CD4-positive, alpha-beta T cell treated with Interleukin-17A for 4 hours (primary cell): ENCODE data around the gene SOX6.
"Not testable (repeated sequence)": the region's sequence is repeated elsewhere in the genome, so short reads cannot be mapped to it uniquely, and the experiment has no call there.

Experiments used
- DNase-seq: peaks from one replicate; pipeline ENCODE4 v3.0.0-alpha.2; 2020; ENCODE audit warnings: mixed read lengths

SOX6 gene

GRCh38 chr11:16356057-16356760, at the start of gene SOX6:
TSS of gene SOX6 (minus strand) at chr11:16356546. CDS start at chr11:16341248, 15,298 bp downstream.
- no peak for DNase-seq

DNA sequence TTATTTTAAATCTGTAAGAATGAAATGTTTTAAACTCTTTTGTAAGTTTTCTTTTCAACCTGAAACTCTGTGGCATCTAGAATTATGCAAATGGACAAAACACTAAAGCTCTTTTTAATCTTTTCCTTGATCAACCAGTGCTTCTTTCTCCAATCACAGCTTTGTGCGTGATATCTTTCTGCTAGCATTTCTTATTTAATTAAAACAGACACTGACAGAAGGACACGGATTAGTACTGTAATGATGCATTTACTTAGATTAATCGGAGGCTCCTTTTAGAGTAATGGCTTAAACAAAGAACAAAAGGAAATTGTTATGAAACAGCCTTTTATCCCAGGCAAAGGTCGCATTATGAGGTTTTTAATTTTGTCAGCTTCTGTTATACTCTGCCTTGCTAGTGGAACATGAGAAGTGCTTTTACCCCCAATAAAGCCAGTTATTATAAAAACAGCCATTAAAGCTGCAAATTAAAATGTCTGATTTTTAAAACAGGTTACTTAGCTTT, 48.5 kb upstream of the SOX6 start:
- no peak for DNase-seq

- DNase-seq = no peak
These were observed 47.5 kb upstream of the SOX6 start for GRCh38 chr11:16403851-16404250.

- DNase-seq = no peak
These were observed 47.1 kb upstream of the SOX6 start for GRCh38 chr11:16403448-16403803.

DNA sequence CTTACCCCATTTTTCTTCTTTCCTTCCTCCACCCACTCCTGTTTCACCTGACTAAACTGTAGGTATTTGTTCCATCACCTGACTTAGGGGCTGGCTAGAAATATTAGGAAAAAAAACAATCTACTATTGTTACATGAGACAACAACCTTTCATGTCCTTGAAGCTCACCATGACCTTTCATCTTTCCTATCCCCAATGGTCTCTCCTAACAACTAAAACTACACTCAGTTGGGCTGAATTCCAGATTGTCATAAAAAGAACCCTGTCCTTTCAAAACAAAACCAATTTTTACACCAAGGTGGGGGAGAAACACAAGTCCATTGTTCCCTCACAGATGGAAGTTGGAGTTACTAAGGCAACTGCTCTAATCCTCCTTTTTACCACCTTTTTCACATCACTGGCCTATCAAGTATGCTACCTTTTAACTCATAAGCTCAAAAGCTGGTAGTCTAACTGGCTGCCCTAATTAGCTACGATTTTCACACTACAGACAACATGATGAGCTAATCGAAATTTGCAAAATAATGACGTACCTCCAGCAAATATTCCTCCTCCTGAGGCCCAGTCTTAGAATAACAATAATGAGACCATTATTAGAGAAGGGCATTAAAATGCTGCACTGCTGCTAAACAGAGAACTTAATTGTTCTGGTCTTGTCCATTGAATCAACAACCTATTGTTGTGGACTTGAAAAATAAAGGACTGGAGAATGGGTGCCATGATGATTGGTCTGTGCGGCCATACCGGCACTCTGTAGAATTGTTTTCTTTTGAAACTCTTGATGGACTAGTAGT, 46.5 kb upstream of the SOX6 start:
- DNase-seq = no peak

- DNase-seq = no peak
These were observed 41.0 kb upstream of the SOX6 start for GRCh38 chr11:16397390-16397789.

DNA sequence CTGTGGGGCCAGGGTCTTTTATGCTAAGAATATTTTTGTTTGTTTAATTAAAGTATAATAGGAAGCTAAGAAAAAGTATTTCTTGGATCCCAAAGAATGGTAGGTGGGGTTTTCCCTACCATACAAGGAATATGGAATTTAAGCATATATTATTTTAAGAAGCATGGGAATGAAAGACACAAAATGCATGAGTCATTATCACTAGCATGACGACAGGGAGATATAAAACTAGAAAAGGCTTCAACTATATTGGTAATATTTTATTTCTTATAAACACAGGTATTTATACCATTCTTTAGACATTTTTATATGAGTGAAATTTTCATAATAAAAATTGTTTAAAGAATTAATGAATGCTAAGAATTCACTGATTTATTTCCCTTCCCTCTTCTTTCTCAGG, 39.3 kb upstream of the SOX6 start:
- DNase-seq = no peak

DNA sequence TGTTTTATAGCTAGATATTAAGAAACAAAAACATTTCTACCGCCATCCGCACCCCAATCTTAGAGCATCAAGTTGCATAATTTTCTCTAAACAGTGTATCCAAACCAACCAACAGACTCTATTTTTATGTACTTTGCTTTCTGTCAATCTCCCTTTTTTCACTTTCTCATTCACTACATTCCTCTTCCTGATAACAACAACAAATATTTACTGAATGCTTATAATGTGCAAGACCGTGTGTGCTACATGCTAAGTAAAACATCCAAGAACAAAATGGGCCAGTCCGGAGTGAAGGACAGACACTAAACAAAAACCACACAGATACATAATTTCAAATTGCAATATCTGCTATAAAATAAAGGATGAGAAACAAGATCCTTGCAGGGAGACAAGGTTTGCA, 38.6 kb upstream of the SOX6 start:
- DNase-seq = no peak

- no peak for DNase-seq
These were observed 37.0 kb upstream of the SOX6 start for GRCh38 chr11:16393340-16393739.

DNA sequence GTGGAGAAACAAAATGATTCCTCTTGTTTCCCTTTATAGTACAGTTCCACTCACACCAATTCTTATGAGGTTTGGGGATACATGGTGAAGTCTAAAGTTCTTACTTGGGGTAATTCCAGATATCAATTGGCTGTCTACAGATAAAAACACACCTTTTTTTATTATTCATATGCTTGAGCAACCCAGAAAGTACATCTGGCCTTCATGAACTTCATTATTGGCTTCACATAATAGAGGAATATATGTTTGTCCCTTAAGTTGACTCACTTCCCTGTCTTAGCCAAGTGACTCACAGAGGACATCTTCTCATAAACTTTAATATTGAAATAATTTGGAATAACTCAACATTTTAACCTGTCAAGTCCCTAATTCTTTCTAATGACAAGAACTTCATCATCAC, 36.3 kb upstream of the SOX6 start:
- no peak for DNase-seq

DNA sequence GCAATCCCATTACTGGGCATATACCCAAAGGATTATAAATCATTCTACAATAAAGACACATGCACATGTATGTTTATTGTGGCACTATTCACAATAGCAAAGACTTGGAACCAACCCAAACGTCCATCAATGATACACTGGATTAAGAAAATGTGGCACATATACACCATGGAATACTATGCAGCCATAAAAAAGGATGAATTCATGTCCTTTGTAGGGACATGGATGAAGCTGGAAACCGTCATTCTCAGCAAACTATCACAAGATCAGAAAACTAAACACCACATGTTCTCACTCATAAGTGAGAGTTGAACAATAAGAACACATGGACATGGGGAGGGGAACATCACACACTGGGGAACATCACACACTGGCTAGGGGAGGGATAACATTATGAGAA, 34.5 kb upstream of the SOX6 start:
- not testable (repeated sequence) for DNase-seq

DNA sequence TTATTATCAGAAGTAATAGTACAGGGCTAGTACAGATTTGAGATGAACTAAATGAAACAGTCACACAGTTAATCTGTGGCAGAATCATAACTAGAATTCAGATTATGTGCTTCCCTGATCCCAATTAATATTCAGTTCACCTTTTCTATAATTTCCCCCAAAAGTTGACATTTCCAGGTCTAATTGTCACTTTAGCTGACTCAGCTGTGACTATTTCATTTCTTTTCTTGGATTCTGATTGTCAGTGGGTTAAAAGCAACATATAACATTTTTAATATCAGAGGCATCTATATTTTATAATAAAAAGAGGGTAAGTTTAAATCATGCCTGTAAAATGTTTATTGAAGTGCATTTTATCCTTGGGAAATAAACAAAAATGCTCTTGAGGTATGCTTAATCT, 28.8 kb upstream of the SOX6 start:
- no peak for DNase-seq

DNA sequence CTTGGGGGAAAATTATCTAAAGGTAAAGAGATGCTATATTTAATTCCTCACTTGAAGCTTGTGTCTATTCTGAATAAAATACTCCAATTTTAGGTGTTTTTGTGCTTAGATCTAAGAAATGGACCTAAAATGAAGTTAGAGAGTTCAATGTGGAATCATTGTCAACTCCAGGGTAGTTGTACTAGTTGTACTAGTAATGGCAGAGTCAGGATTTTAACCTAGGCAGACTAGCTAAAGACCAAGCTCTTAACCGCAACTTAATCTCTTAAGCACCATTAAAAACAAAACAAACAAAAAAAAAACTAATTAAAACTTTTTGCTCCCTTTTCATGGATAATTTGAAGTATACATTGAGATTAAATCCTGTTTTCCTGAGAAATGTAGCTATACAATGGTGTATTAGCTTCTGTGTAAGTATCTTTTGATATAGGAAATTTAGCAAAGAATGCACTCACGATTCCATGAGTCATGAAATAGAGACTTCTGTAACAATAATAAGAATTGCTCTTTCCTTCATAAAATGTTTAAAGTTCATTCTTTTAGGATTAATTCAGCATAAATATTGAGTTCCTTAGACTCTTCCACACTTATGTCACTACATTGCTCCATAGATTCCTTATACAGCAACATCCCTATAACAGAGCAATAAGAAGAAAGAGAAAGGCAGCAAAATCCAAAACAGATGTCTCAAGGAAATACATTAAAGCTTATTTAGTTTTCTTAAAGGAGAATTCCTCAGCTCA, 26.5 kb upstream of the SOX6 start:
- no peak for DNase-seq

DNA sequence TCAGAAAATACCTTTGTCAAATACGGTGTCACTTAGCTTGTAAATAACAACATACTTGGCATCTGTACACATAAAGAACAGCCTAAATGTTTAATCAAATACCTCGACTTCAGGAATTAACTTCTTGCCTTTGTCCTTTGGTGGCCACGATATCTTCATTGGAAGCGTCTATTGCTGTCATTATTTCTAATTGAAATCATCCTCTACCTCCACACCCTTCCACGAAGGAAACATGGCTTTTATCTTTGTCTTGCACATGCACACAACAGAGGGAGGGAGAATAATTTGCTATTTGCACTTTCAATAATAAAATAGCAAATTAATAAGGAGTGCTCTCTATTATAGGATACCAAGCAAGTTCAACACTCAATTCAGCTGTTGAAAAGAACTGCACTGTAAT, 25.8 kb upstream of the SOX6 start:
- no peak for DNase-seq

GRCh38 chr11:16380941-16381568, 24.7 kb upstream of the SOX6 start:
- DNase-seq = no peak

DNA sequence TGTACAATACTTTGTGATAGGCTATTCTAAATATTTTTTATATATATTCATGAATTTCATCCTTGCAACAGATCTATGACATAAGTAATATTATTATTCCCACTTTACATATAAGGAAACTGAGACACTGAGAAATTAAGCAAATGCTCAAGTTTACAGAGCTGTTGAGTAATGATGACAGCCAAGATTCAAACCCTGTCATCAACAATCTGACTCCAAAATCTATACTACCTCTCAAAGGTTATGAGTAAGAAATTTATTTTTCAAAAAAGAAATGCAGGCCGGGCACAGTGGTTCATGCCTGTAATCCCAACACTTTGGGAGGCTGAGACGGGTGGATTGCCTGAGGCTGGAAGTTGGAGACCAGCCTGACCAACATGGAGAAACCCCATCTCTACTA, 22.6 kb upstream of the SOX6 start:
- DNase-seq = no peak

DNA sequence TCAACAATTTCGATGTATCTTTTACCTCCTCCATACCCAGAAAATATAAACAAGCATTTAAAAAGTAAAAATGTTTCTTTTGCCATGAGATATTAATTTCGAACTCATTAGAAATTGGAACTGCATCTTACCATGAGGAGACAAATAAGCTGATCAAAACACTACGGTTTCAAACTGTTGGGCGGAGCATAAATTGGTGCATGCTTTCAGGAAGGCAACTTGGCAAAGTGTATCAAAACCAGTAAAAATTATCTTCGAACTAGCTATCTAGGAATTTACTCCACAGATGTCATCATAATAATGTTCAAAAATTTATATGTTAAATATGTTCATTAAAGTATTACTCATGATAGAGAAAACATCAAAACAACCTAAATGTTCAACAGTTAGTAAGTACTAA, 21.4 kb upstream of the SOX6 start:
- DNase-seq = no peak

GRCh38 chr11:16375664-16376063, 19.3 kb upstream of the SOX6 start:
- DNase-seq = not testable (repeated sequence)

DNA sequence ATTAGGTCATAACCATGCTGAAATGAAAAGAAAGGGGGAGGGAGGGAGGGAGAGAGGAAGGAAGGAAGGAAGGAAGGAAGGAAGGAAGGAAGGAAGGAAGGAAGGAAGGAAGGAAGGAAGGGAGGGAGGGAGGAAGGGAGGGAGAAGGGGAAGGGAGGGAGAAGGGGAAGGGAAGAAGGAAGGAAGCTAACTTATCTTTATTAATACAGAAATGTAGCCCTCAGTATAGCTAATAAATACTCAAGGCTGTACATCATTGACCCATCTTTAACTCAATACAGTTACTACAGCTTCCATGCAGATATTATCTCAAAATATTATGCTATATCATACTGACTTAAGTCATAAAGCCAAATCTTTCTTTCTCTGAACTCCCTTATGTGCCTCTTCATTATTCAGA, 17.4 kb upstream of the SOX6 start:
- DNase-seq = no peak

DNA sequence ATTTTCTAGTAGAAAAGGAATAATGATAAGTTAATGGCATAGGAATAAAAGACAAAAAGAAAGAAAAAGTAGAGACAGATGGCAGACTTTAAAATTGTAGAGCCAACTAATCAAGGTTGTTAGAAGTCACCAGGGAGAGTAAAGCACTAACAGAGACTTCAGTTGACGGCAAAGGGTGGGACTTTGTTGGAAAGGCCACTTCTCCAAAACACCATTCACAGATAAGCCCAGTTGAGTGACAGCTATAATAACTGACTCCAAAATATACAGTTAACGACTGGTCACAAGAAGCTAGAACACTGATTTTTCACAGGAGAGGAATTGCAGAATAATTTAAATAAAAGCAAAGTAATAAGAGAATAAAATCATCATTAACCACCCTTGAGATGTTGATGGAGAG, 16.0 kb upstream of the SOX6 start:
- DNase-seq = no peak

DNA sequence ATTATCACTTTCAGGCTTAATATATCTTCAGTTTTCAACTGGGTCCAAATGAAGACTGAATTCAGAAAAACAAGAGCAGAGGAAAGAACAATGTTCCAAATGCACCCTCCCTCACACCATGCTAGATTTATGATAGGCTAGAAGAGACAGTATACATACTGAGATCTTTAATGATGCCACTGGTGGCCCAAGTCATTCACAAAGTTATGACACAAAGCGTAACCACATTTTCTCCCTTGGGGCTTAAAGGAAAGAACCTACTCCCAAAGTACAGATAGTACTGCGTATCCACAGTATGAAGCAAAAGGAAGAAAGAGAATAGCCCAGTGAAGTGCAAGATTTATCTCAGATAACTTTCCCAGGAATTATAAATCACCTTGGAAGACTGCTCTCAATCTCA, 10.9 kb upstream of the SOX6 start:
- DNase-seq = no peak

DNA sequence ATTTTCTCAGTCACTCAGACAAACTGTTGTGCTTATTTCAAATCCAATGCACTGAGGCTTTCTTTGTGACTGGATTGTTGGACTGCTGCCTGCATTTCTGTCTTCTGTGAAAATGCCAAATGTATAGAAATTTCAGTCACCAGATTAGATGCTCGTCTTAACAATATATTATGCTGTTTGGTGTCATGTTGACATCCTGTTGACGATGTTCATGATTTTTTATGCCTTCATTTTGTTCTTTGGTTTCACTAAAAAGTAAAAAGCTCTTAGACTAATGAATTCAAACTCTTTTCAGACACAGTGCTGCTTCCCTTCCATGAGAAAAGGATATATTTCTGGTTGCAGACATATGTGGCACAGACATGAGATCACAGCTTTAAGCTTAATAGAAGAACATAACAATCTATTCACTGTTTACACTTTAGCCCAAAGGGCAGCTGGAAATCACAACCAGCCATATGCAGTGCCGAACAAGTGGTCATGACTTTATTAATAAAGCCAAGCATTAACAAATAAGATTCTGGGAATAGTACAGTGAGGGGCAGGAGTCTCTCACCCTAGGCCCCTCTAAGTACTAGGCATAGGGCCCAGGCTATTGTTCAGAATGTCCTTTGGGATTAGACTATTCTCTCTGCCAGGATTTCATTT, 9.4 kb upstream of the SOX6 start:
- no peak for DNase-seq

- no peak for DNase-seq
These were observed 7.9 kb upstream of the SOX6 start for GRCh38 chr11:16364254-16364653.
